ACC112 (cell line): ENCODE results near the gene C1orf53.
A peak's percentile ranks its signal among the peaks of the same experiment; 100 is the strongest.
"Not testable (repeated sequence)": the region's sequence is repeated elsewhere in the genome, so short reads cannot be mapped to it uniquely, and the experiment has no call there.

Experiments
- H2AFZ ChIP-seq: fragments of 200-600 bp; sonication (generic); one replicate; pipeline ENCODE4 v1.6.0; 2017; ENCODE audit warnings: antibody characterized with exemption, low read length; ENCODE audit not compliant: unreplicated experiment
- H3K27ac ChIP-seq: fragments of 200-600 bp; sonication (generic); 2 replicates; pipeline ENCODE4 v1.5.1; 2014; ENCODE audit warnings: low read depth, mild to moderate bottlenecking, antibody characterized with exemption, low read length, moderate library complexity
- H3K27me3 ChIP-seq: fragments of 200-600 bp; sonication (generic); 2 replicates; pipeline ENCODE4 v1.6.1; 2014; ENCODE audit warnings: mild to moderate bottlenecking, antibody characterized with exemption, low read length, moderate library complexity, mixed read lengths; ENCODE audit not compliant: insufficient read depth
- H3K36me3 ChIP-seq: fragments of 200-600 bp; sonication (generic); 2 replicates; pipeline ENCODE4 v1.6.1; 2016; ENCODE audit warnings: mild to moderate bottlenecking, antibody characterized with exemption, low read length, moderate library complexity, mixed read lengths; ENCODE audit not compliant: insufficient read depth
- H3K4me1 ChIP-seq: fragments of 200-600 bp; sonication (generic); one replicate; pipeline ENCODE4 v1.6.1; 2016; ENCODE audit warnings: low read length, mixed read lengths; ENCODE audit not compliant: insufficient read depth, unreplicated experiment, control insufficient read depth
- H3K4me3 ChIP-seq: fragments of 200-600 bp; sonication (generic); 2 replicates; pipeline ENCODE4 v1.5.1; 2014; ENCODE audit warnings: mild to moderate bottlenecking, low read depth, low read length
- H3K79me2 ChIP-seq: fragments of 200-600 bp; sonication (generic); one replicate; pipeline ENCODE4 v1.6.0; 2016; ENCODE audit warnings: low read length; ENCODE audit not compliant: control insufficient read depth, unreplicated experiment, insufficient read depth

Gene C1orf53

GRCh38 chr1:197942042-197942441, 39.6 kb downstream of the C1orf53 start:
- H3K79me2 ChIP-seq, result no peaks in the 10 kb centered on the region
- no peaks in the 10 kb centered on the region for H3K4me1 ChIP-seq
- H3K36me3 ChIP-seq, result no peaks in the 10 kb centered on the region
- no peaks in the 10 kb centered on the region for H3K27me3 ChIP-seq
- H3K27ac ChIP-seq, result no peak overlapping the region
- no peak overlapping the region for H2AFZ ChIP-seq
- no peak overlapping the region for H3K4me3 ChIP-seq

GRCh38 chr1:197944485-197944884, 42.1 kb downstream of the C1orf53 start:
- Histone ChIP-seq H3K79me2 (no peaks in the 10 kb centered on the region), H3K4me3 (no peak overlapping the region), H3K27ac (no peak overlapping the region), H3K27me3 (no peaks in the 10 kb centered on the region), H2AFZ (no peak overlapping the region), H3K36me3 (no peaks in the 10 kb centered on the region), H3K4me1 (no peaks in the 10 kb centered on the region)

GRCh38 chr1:197948926-197949899, 46.8 kb downstream of the C1orf53 start:
- H2AFZ ChIP-seq, result no peak overlapping the region
- H3K27me3 ChIP-seq, result no peaks in the 10 kb centered on the region
- no peak overlapping the region for H3K4me3 ChIP-seq
- H3K36me3 ChIP-seq, result no peaks in the 10 kb centered on the region
- no peaks in the 10 kb centered on the region for H3K79me2 ChIP-seq
- H3K4me1 ChIP-seq, result no peaks in the 10 kb centered on the region
- H3K27ac ChIP-seq, result no peak overlapping the region

- Histone ChIP-seq H3K36me3 (no peaks in the 10 kb centered on the region), H3K79me2 (no peaks in the 10 kb centered on the region), H3K27me3 (no peaks in the 10 kb centered on the region), H3K27ac (no peak overlapping the region), H3K4me1 (peaks cover 5% of the 10 kb centered on the region), H2AFZ (no peak overlapping the region), H3K4me3 (no peak overlapping the region)
Measured at GRCh38 chr1:197951089-197951488, 48.7 kb downstream of the C1orf53 start.

- Histone ChIP-seq H3K27ac (no peak overlapping the region), H3K27me3 (no peaks in the 10 kb centered on the region), H2AFZ (no peak overlapping the region), H3K79me2 (no peaks in the 10 kb centered on the region), H3K4me1 (peaks cover 5% of the 10 kb centered on the region), H3K36me3 (no peaks in the 10 kb centered on the region), H3K4me3 (no peak overlapping the region)
Measured at GRCh38 chr1:197951617-197952175, 49.3 kb downstream of the C1orf53 start.

- not testable (repeated sequence) for H3K36me3 ChIP-seq, H2AFZ ChIP-seq, H3K79me2 ChIP-seq, H3K4me3 ChIP-seq, H3K27ac ChIP-seq, H3K27me3 ChIP-seq, H3K4me1 ChIP-seq
Measured at GRCh38 chr1:197953472-197953871, 51.0 kb downstream of the C1orf53 start.

- Histone ChIP-seq H2AFZ (no peak overlapping the region), H3K4me1 (peaks cover 5% of the 10 kb centered on the region), H3K36me3 (no peaks in the 10 kb centered on the region), H3K27me3 (no peaks in the 10 kb centered on the region), H3K27ac (no peak overlapping the region), H3K79me2 (no peaks in the 10 kb centered on the region), H3K4me3 (no peak overlapping the region)
Measured at GRCh38 chr1:197954718-197955418, 52.4 kb downstream of the C1orf53 start.

- H3K4me1 ChIP-seq, result peaks cover 5% of the 10 kb centered on the region
- H3K79me2 ChIP-seq, result no peaks in the 10 kb centered on the region
- no peaks in the 10 kb centered on the region for H3K36me3 ChIP-seq
- no peak overlapping the region for H3K4me3 ChIP-seq
- H3K27me3 ChIP-seq, result no peaks in the 10 kb centered on the region
- no peak overlapping the region for H3K27ac ChIP-seq
- peak overlapping the region; percentile 91 for H2AFZ ChIP-seq
Measured at GRCh38 chr1:197955486-197956394, 53.3 kb downstream of the C1orf53 start.
